NOMO-1 treated with dmso at 0.1 percent for 144 hours (cell line): ENCODE measurements around the gene ZNF23.
A peak's percentile ranks its signal among the peaks of the same experiment; 100 is the strongest.

Experiments
- DNase-seq: peaks from one replicate; lab custom pipeline; 2025; ENCODE audit not compliant: unreplicated experiment; lab: John Stamatoyannopoulos, UW

Gene ZNF23

GRCh38 chr16:71472051-71472450, 10.0 kb upstream of the ZNF23 start:
- no peak for DNase-seq

- peak; percentile 5 for DNase-seq
Measured at GRCh38 chr16:71467810-71468209, 5.8 kb upstream of the ZNF23 start.

GRCh38 chr16:71464231-71464630, 2.2 kb upstream of the ZNF23 start:
- DNase-seq, result no peak

GRCh38 chr16:71460941-71461340, 1.1 kb downstream of the ZNF23 start:
- DNase-seq, result no peak

- DNase-seq, result no peak
Measured at GRCh38 chr16:71460236-71460635, 1.8 kb downstream of the ZNF23 start.

- no peak for DNase-seq
Measured at GRCh38 chr16:71459510-71459909, 2.5 kb downstream of the ZNF23 start.

GRCh38 chr16:71456801-71457200, 5.2 kb downstream of the ZNF23 start:
- no peak for DNase-seq

GRCh38 chr16:71453036-71453435, 9.0 kb downstream of the ZNF23 start:
- DNase-seq, result no peak

- no peak for DNase-seq
Measured at GRCh38 chr16:71449020-71449419, 13.0 kb downstream of the ZNF23 start.

- no peak for DNase-seq
Measured at GRCh38 chr16:71448274-71448866, 13.7 kb downstream of the ZNF23 start.

GRCh38 chr16:71443714-71444113, 18.3 kb downstream of the ZNF23 start:
- no peak for DNase-seq

GRCh38 chr16:71442051-71442440, 20.0 kb downstream of the ZNF23 start, which contains the start of gene TLE7:
Gene TLE7 (minus strand): TSS chr16:71442054. CDS start chr16:71433324, 8,730 bp downstream.
- no peak for DNase-seq

GRCh38 chr16:71441348-71442050, 20.5 kb downstream of the ZNF23 start:
- DNase-seq, result no peak

GRCh38 chr16:71440669-71441347, 21.2 kb downstream of the ZNF23 start:
- no peak for DNase-seq

- DNase-seq, result no peak
Measured at GRCh38 chr16:71439523-71439922, 22.5 kb downstream of the ZNF23 start.

- DNase-seq, result no peak
Measured at GRCh38 chr16:71436473-71436872, 25.6 kb downstream of the ZNF23 start.

GRCh38 chr16:71432906-71433305, 29.1 kb downstream of the ZNF23 start:
- no peak for DNase-seq

- no peak for DNase-seq
Measured at GRCh38 chr16:71431991-71432390, 30.1 kb downstream of the ZNF23 start.

GRCh38 chr16:71431176-71431575, 30.9 kb downstream of the ZNF23 start:
- DNase-seq, result no peak

- no peak for DNase-seq
Measured at GRCh38 chr16:71430744-71431143, 31.3 kb downstream of the ZNF23 start.

- no peak for DNase-seq
Measured at GRCh38 chr16:71429581-71429980, 32.5 kb downstream of the ZNF23 start.

GRCh38 chr16:71428883-71429282, 33.2 kb downstream of the ZNF23 start:
- no peak for DNase-seq
